Ramos (cell line): ENCODE data around the gene BCR.

Experiments
- in situ Hi-C: fragments of 300-500 bp; cut with MboI; formaldehyde crosslinking; loops from one replicate; pipeline ENCODE4 v1.14.3; 2022; ENCODE audit warnings: low sequenced_read_pairs; ENCODE audit not compliant: unreplicated experiment

Gene BCR

GRCh38 chr22:23212061-23213021 lies 32.0 kb downstream of the BCR start:
- in situ Hi-C loops, result no loop called here

DNA sequence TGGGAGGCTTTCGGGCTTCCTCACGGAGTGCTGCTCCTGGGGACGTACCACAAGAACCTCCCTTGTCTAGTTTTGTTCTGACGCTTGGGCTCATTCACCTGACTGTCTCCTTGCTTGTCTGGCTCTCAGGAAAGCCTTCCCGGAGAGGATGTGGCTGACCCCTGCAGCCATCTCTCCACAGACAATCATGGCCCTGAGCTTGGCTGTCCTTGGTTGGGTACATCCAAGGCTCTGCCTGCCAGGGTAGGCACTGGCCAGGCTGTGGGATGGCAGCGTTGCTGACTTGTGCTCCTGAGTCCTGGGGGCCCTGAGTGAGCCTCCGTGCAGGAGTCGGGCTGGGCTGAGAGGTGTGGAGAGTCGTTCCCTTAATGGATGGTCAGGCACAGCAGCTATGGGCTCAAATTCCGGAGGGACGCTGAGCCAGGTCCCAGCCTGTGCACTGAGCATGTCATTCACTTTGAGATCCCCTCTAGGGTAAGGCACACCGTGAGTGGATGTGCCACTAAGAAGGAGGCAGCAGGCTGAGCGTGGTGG lies 32.8 kb downstream of the BCR start:
- in situ Hi-C loops, result no loop called here

- in situ Hi-C loops, result no loop called here
Observed at GRCh38 chr22:23213581-23214334, 33.4 kb downstream of the BCR start.

DNA sequence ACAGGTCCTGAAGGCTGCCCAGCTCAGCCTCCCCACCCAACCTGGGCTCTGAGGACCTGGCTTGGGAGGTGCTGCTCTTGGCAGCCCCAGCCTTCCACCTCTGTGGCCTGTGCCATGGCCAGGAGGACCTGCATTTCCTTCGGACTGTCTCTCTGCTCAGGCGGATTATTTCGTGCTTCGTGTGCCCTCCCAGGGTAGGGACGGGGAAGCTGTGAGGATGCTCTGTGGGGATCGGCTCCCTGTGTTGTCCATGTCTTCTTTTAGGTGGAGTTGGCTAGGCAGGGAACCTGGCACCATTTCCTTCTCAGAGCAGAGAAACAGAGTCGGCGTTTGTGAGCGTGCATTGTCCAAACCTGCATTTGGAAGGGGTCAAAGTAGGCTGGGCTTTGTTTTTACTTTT lies 34.1 kb downstream of the BCR start:
- in situ Hi-C loops, result no loop called here

DNA sequence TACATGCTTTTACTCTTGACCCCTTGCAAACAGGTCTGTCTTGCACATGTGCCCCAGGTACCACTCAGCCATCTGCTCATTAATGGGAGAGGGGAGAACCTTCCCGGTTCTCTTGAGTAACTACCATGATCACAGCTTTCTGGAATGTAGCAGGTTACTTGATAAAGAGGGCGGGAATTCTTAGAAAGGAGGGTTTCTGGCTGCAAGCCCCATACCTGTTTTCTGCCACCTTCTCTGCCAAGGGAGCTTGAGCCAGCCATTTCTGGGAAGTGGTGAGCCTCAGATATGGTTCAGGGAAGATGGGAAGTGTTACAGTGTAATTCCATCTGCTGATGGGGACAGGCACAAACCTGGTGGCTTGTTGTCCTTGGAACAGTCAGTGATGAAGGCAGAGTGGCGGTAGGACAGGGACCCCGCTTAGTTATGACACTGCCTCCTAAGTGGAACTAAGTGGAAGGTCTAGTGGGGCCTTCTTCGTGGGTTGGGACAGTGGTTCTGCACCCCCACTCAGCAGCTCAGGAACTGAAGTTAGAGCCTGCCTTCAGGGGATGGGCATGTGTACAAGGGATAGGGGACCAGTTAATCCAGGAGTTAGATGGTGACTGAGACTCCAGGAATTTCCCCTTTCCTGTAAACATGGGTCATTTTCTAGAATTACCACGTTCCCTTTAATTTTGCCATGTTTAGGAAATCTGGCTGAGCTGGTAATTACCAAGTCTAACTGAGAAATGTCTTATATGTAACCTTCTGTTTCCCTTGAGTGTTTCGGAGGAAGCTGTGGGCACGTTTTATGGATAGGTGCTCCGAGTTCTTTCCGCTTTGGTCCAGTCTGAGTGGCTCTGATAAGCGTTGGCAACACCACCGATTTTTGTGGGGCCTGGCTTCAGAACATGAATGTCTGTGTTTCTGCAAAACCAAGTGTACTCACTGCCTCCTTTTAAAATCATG lies 35.3 kb downstream of the BCR start:
- in situ Hi-C loops, result no loop called here

- in situ Hi-C loops, result no loop called here
Observed at GRCh38 chr22:23216461-23217170, 36.3 kb downstream of the BCR start.

GRCh38 chr22:23217171-23218052 lies 37.1 kb downstream of the BCR start:
- in situ Hi-C loops, result no loop called here

DNA sequence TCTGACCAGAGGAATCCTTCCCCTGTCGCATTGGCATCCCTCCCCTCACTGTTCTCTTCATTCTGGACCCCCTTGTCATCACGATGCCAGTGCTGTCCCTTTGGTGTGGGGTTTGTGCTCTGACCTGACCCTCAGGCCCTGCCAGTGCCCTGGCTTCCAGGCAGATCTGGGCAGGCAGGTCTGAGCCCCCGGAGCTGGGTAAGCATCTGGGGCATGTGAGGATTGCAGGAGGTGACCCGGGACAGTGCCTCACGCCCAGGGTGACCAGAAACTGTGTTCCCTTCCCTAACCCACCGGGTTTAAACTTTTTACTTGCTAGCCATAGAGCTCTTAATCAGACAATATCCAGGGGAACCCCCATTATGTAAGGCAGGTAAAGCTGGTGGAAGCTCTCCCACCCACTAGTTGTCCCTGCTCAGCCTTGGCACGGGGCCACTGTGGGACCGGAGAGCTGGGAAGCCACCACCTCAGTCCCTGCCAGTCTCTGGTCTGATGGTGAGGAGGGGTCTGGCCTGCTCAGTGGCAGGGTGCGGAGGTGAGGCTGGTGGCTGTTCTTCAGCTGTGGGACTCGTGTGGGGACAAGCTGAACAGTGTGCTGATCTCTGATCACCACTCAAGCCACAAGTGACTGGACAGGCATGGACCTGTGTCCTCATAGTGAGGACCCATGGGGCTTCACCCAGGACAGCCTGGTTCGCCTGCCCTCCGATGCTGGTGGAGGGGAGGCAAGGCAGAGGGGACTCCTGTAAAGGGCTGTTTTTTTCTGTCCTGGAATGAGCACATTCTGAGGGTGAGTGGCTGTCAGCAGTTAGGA lies 38.0 kb downstream of the BCR start:
- in situ Hi-C loops, result no loop called here

DNA sequence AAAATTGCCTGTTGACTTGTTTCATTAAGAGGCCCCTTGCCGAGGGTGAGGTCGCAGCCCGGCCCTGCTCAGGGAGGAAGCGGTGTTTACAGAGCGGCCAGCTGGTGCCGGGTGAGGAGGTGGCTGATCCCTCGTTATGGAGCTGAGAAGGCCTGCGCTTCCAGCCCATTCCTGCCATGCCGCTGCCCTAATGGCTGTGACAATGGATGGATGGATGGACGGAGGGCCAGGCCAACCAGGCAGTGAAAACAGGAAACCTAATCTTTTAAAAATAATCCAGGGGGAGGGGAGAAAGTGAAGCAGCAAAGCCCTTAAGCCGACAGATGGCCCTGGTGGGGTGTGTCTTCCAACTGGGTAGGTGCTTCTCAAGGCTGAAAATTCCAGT lies 38.5 kb downstream of the BCR start:
- in situ Hi-C loops, result no loop called here

DNA sequence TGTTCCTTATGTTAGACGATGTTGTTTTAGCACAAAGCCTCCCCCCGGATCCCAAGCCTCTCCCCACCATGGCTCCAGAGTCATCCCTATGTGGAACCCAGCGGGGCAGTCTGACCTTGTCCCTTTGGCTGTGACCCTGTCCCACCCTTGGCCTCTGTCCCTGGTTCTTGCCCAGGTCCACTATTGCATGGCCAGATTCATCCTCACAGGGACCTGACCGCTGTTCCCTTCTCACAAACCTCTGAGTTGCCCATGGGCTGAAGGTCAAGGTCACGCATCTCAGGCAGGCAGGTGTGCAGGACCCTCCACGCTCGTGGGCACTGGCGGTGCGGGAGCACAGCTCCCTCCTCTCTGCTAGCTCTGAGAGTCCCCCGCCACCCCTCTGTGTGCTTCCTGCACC lies 39.0 kb downstream of the BCR start:
- in situ Hi-C loops, result no loop called here

DNA sequence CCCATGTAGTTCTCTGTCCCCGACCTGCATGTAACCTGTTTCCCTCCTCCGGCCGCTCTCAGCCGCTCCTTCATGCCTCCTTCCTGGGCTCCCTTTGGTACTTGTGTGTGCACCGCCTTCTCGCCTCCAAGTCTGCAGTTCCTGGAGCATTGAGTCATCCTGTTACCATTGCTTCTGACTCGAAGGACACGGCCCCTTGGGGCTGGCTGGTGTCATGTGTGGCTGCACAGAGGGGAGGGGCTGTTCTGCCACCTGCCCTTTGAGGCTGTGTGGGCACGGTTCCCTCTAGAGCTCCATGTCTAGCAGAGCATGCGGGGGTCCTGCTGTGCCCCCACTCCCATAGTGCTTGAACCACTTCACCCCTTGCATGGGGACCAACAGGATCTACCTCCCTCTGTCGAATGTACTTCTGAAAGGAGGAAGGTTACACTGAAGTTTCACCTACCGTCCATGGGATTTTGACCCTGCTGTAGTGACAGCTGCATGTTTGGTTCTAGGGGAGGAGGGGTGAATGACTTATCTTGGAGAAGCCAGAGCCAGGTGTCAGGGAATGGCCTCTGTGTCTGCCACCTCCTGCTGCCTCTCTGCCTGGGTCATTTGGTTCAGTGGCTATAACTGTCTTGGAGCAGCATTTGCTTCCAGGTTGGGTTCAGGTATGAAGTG lies 39.6 kb downstream of the BCR start:
- in situ Hi-C loops, result no loop called here

DNA sequence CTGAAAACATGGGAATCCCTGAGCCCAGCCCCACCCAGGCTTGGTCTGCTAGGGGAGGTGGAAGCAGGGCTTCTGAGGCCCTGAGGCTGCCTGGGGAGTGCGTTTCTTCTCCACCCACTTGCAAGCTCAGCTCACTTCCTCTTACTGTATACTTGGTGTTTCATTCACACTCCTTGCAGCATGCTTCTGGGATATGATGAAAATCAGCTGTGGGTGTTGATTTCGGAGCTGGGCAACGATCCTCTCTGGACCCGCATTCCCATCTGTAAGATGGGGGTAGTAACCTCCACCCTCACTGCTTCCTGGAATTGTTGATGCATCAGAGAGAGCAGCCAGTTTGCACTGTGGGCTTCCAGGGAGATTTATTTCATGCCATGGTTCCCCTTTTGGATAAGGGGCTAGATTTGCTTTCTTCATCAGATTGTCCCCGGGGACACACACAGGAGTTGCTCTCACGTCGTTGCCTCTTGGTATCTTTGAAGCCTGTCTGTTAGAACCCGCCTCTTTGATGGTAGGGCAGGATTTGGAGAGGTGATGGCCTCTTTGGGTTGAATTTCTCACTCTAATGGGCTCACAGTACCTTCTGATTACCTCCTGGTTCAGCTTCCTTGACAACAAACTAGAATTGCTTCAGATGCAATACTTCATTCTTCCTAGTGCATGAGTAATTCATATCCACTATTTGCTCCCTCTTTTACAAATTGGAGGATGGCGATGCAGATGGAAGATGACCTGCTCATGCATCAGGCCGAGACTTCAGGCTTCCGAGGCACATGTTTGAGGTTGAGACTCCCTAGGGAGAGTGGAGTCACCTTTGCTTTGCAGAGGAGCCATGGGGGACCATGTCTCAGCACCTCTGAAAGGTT lies 40.4 kb downstream of the BCR start:
- in situ Hi-C loops, result no loop called here

GRCh38 chr22:23221351-23221804 lies 41.1 kb downstream of the BCR start:
- in situ Hi-C loops, result no loop called here

DNA sequence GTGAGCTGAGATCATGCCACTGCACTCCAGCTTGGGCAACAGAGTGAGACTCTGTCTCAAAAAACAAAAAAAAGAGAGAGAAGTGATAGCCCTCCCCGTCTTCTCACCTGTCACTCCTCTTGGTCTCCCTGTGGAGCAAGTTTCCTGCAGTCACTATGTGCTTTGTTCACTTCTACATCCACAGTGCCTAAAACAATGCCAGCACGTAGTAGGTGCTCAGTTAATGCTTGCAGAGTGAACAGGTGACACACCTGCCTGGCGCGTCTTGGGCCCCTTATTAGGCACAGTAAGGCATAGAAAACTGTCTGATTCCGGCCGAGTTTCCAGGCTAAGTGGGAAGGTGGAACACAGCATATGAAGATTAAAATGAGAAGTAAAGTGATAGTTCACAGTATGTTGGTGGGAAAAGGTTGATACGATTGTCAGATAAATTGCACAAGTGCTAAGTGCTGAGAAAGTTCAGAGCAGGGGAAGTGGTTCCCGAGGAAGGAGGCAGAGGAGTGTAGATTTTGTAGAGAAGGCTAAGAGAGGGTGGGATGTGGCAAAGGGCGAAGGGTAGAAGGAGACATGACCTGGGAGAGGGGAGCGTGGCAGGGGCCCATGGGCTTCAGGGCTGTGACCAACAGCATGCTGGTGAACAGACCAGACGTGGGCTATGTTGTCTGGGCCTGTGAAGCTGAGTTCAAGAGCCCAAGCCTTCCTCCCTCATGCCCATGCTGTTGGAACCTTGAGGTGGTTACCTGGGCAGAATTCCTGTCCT lies 41.9 kb downstream of the BCR start:
- in situ Hi-C loops, result no loop called here

DNA sequence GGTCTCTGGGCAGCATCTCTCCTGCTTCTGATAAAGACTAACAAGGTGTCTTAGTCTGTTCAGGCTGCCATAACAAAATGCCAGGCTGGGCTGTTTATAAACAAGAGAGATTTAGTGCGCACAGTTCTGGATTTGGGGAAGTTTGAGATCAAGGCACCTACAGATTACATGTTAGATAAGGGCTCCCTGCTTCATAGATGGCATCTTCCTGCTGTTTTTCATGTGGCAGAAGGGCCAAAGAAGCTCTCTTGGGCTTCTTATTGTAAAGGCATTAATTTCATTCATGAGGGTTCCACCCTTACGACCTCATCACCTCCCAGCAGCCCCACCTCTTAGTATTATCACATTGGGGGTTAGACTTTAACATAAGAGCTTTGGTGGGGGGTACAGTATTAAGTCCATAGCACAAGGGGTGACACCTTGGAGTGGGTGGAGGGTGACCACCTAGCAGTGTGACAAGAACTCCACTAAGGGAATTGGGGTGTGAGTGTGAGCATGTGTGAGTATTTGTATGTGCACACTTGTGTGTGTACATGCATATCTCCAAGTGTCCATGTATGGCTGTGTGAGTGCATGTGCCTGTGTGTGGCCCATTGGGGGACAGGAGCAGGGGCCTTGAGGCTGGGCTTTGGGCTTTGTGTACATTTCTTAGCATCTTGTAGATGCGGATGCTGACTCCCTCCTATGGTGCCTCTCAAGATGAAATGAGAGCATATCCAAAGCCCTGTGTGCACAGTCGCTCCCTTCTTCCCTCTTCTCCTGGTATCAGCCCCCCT lies 42.7 kb downstream of the BCR start:
- in situ Hi-C loops, result no loop called here
